HG02970 (cell line): ENCODE measurements around the gene DOCK8.

Source experiments
- ATAC-seq: cut with Tn5 transposase; IDR thresholded peaks from one replicate; pipeline ENCODE4 v1.9.1; 2021; ENCODE audit warnings: mild to moderate bottlenecking, moderate library complexity, moderate number of reproducible peaks; ENCODE audit not compliant: unreplicated experiment, low FRiP score

DOCK8 gene

DNA sequence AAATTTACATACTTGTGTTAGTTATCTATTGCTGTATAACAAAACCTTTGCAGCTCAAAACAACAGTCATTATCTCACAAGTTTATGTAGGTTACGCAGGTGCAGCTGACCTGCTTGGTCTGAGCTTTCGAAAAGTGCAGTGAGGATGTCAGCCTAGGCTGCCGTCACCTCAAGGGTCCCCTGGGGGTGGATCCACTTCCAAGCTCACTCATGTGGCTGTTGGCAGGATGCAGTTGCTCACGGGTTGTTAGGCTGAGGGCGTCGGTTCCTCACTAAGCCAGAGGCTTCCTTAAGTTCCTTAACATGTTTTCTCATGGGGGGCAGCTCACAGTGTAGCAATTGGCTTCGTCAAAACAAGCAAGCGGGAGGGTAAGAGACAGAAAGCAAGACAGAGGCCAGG, 139.8 kb downstream of the DOCK8 start:
- no peak for ATAC-seq

DNA sequence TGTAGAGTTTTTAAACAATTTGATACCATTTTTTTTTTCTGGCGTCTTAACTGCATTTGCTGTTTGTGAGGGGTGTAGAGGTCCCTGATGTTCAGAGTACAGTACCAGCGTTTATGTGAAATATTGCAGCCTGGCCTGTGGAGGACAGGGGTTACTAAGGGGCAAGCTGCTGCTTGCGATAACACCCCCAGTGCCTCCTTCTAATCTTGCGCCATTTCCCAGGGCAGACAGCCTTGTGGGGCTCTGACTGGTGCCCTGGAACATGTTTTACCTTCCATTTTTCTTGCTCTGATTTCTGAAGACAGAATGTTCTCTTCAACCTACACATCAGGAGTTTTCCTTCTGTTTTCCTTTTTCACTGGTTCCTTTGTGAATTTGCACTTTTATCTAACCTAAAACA, 142.9 kb downstream of the DOCK8 start:
- ATAC-seq = no peak

DNA sequence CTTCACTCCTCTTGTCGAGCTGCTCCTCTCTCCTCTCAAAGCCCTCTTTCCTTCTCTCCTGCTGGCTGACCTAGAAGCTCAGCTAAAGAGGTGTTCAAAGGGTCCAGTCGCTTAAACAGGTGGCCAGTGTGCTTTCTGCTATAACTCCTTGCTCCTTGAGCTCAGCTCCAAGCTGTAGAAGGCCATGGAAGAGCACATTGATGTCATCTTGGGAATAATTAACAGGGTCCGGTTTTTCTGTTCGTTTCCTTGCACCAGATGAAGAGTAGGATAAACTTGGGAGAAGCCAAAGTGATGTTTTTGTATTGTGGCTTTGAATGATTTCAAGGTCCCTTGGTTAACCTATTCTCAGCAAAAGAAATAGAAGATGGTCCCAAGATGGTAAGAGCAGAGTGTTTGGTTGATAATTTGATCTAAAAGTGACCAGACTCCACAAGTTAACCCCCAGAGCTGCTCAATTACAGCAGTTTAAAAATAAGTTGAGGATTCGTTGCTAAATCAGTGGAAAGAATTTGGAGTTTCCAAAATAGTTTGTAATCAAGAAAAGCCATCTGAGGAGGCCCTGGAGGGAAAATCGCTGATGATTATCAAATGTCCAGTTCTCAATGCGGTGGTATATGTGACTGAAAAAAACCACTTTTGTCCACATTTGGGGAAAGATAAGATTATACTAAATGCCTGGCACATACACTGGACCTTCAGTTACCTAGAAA, 148.1 kb downstream of the DOCK8 start:
- ATAC-seq = no peak

DNA sequence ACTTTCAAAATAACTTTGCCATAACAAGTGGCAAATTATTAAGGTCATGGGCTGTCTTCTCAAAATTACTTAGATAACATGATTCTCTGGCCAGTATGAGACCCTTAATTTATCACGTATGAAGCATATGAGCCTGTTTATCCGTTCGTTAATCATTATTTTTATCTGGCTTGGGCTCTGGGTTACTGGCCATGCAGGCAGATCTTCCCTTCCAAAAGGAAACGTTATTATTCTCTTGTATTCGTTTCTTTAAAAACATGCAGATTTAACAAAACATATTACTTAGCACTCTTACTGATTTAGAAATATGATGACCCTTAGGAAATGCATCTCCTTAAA, 148.6 kb downstream of the DOCK8 start:
- no peak for ATAC-seq

DNA sequence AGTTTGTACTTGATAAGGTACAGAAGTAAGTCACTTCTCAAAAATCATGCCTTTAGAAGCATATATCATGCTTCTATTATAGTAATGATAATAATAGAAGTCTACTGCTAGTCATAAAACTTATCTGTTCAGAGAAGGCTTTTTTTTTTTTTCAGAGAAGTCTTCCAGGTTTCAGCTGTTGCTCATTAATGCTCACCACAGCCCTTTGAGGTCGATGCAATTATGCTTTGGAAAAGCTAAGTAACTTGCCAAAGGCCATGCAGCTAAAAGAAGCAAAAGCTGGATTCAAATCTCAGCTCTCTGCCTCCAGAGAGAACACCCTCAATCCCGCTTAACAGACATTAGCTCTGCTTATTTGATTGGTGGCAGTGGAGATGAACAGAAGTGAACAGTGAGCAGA, 150.8 kb downstream of the DOCK8 start:
- no peak for ATAC-seq

DNA sequence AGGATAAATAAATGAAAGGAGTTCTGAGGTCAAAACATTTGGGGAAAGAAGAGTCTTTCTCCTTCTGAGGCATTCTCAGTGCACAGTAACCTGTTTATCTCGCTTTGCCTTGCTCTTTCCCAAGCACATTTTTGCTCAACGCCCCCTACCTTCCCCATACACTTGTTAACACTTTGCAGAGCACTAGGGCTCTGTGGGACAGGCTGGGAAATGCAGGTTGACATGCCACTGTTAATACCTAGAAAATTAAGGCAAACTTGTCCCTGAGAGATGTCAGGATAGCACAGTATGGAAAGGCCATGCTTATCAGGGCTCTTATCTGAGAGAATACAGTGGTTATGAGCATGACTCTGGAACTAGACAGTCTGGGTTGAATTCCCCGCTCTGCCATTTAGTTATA, 152.0 kb downstream of the DOCK8 start:
- no peak for ATAC-seq

DNA sequence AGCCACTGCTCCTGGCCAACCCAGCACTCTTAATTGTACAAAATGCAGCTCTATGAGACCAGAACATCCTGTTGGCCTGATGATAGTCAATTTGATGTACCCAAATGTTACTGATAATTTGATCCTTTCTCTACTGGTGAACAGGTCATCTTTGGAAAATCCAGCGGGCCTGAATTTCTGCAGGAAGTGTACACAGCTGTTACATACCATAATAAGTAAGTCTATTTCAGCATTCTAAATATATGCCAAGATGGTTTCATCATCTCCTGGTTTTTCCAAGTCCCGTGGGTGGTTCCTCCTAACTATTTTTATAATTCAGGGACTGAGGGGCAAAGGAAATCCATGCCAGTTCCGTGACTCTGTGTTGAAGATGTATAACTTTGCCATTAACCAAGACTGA, 155.4 kb downstream of the DOCK8 start:
- ATAC-seq = no peak

DNA sequence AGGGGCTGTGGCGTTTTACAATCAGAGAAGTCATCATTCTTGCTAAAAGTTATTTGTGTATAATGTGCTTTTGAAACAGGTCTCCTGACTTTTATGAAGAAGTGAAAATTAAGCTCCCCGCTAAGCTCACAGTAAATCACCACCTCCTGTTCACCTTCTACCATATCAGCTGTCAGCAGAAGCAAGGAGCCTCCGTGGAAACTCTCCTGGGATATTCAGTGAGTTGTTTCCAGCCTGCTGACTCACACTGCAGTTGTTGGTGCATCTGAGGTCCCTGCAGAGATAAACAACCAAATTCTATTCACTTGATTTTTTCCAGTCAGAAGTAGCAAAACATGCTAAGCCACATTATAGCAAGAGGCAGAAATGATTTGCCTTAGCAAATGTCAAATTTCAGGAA, 156.7 kb downstream of the DOCK8 start:
- ATAC-seq = no peak

DNA sequence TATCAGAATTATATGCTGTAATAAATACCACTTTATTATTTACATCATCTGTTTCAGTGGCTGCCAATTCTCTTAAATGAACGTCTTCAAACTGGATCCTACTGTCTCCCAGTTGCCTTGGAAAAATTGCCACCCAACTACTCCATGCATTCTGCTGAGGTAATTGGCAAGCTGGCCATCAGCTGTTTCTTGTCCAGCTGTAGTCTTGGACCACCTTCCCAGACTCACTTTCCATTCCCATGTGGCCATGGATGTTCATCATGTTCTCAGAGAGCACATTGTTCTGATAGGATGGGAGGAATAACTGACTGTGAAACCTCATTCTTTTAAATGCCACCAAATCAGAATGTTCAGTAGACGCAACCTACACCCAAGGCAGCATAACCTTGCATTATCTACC, 157.5 kb downstream of the DOCK8 start:
- no peak for ATAC-seq

DNA sequence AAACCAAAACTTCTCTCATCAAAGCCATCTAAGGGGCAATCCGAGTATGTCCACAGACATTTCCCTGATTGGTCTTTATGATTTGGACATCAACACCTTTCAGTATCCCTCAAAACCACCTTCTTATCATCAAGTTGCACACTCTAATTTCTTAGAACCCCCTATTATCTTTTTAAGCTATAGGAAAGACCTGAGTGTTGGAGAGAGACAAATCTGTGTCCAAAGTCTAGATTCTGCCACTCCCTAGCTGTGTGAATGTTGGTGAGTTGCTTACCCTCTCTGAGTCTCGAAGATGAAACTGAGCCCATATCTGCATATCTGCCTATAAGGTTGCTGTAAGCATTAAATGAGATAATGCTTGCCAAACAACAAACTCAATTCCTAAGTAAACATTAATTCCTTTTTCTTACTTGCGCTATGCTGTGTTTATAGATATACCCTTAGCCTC, 159.1 kb downstream of the DOCK8 start:
- ATAC-seq = no peak

DNA sequence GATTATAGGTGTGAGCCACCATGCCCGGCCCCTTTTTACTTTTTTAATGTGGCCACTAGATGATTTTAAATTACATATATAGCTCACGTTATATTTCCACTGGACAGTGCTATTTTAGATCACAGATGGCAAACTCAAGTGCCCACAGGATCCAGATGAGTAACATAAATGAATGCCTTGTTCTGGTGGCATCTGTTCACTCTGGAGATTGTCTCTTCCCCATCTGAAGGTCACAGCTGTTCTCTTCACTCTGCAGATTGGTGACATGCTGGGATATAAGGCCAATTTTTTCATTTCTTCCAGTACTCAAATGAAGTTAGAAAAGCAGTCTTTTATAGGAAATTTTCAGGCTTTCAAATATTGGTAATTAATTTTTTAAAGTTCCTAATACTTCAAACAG, 160.1 kb downstream of the DOCK8 start:
- ATAC-seq = no peak

DNA sequence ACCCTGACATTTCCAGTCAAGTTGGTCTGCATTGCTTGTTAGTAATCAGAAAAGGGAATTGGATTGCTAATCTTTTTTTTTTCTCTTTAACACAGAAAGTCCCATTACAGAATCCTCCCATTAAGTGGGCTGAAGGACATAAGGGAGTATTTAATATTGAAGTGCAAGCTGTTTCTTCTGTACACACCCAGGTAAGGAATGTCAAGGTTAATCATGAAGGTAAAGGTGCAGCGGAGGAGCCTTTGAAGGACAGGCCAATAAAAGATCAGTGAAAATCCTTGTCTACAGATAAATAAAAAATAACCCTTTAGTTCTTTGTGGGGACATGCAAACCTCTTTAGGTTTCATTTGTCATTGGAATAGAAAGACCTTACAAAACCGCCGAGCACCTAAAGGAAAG, 161.4 kb downstream of the DOCK8 start:
- ATAC-seq = no peak

DNA sequence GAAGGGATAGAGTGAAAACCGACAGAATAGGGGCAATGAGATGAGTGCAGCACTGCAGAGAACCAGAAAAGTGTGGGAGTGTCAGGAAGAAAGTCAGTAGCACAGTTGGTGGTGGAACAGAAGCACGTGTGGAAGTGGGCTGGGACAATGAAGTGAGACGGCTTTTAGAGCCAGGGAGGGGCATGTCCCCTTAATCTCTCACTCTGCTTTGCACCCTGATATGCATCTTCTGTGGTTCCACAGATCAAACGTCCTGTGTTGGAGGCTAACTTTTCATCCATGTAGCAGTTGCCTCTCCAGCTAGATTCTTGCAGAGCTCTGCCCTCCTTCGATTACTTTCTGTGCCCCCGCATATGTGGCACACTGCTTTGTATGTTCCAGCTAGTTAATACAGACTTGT, 163.6 kb downstream of the DOCK8 start:
- no peak for ATAC-seq

DNA sequence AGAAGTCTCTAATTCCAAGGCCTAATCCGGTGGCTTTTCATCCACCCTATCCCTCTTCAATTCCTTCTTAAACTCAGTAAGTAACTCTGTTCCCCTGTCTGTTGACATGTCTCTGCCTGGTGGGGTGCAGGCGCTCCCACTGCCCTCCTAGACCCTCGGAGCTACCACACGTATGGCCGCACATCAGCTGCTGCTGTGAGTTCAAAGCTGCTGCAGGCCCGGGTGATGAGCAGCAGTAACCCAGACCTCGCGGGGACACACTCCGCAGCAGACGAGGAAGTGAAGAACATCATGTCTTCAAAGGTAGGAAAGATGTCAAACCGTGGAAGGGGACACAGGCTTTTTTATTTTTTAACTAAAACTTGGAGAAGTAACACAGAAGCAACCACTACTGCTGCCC, 167.7 kb downstream of the DOCK8 start:
- ATAC-seq = no peak

DNA sequence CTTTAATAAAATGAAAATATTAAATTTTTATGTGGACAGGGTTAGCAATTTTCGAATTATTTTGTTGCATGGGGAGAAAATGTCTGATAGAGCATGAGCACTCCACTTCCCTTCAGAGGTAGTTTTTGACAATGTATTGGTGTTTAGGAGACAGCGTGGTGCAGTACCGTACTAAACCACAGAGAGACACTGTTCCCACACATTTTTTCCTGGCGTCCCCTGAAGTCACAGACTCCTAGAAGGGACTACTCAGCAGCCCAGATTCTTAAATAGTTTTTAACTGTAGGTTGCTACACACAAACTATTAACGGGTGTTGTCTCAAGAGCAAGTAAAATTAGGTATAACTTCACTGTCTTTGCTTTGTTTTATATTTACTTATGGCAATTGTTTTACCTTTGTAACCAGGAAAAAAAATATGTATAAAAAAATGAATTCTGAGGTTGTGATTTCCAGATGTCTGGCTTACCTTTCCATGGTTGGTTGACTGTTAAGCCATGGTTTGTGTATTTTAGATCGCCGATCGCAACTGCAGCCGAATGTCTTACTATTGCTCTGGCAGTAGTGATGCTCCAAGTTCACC, 171.2 kb downstream of the DOCK8 start:
- ATAC-seq = no peak

DNA sequence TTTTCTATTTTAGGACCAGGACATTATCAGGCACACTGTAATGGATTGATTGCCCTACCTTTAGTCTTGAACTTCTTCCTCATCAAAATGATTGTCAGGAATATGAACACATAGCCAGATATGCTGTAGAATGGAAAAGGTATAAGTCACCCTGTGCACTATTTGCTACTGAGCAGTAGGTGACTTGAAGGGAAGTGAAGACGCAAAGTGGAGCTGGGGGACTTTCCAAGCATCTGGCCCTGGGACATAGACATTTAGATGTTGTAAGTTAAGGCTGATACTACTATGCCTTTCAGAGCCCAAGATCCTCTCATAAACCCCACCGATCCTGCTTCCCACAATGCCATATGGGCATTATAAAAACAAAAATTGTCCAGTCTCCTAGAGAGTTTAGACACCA, 174.5 kb downstream of the DOCK8 start:
- ATAC-seq = no peak

DNA sequence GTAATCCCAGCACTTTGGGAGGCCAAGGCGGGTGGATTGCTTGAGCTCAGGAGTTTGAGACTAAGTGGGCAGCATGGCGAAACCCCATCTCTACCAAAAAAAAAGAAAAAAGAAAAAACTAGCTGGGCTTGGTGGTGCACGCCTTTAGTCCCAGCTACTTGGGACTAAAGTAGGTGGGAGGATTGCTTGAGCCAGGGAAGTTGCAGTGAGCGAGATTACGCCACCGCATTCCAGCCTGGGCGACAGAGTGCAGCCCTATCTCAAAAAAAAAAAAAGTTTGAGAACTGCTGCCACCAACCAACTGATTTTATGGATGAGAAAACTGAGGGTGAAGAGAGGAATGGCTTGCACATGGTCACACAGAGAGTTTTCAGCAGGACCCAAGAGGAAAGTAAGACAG, 175.1 kb downstream of the DOCK8 start:
- ATAC-seq = no peak

DNA sequence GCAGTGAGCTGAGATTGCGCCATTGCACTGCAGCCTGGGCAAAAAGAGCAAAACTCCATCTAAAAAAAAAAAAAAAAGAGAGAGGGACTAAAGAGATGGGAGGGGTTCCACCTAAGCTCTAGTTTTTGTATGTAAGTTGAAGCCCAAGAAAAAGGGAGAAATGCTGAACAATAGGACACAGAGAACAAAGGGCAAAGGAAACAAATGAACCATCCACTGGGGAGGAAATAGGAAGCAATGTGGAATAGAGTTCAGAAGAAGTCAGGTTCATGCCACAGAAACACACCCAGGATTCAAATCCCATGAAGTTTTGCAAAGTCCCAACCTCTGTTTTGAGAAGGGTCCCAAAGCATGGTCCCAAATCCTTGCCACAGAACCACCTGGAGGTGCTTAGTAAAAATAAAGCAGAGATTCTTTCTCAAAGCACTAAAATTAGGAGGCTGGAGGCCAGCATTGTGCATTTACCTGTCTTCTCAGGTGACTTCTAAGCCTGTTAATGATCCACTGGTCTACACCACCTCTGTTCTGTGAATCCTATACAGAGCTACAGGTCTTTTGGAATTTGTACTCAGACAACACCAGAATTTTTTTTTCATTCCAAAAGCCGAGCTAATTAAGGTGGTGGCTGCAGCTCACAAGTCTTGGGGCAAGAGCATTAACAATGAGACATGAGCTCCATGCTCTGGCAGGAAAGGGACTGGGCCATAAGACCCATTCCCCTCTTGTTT, 177.6 kb downstream of the DOCK8 start:
- ATAC-seq = no peak

DNA sequence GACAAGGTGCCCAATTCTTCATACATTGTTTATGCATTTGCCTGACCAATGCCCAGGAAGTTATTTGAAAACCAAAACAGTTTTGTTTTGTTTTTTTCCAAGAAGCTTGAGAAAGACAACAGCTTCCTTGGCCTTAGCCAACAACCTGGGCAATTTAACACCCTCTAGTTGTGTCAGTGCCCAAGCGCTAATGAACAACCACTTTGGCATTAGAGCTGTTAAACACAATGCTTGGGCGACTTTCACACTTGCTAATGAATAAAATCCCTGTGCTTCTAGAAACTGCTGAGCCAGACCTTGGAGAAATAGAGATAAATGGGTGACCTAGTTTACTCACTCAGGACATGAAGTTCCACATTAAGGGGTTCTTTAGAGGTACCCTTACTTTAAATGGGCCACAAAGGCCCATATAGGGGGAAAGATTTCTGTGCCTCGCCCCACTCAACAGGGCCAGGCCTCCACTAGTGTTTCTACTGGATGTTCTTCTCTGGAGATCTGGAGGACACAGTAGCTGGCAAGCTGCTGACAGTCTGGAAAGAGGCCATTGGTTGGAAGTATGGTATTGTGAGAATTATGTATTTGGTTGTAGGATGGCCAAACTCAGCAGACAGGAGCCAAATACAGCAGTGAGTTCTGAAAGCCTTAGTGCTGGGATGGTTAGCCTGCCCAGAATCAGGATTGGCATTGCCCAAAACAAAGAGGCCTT, 179.8 kb downstream of the DOCK8 start:
- no peak for ATAC-seq

DNA sequence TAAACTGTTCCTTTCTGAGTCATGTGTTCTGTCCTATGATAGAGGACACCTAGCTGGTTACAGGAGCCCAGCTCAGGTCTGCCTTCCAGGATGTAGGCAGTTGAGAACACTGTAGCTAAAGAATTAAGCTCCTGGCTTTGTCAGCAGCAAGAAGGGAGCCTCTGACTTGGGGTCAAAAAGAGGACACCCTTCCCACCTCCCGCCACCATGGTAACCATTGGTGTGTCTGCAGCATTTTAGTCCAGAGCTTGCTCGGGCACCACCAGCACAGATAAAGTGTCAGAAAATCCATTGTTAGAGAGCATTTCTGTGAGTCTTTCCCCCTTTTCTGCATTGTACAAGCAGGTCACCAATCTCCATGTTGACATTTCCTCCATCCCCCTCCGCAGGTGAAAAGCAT, 181.7 kb downstream of the DOCK8 start:
- ATAC-seq = no peak

DNA sequence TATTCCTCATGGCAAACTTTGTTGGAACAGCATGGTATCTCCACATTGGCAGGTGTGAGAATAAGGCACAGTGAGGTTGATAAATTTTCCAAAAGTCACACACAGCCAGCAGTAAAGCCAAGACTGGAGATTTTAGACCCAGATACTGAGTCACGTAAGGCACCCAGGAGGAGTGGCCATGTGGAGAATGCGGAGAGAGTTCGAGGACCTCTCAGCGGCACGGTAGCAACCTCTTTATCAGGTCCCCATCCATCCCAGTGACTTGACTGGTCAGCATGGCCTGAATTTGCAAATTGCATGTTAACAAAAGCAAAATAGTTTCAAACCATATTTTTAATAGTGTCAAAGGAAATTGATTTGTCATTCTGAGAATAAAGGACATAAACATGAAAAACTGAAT, 183.4 kb downstream of the DOCK8 start:
- ATAC-seq = no peak
